SH-SY5Y (cell line): ENCODE data around the gene KRT76.

Experiments
- GATA2 ChIP-seq: IDR thresholded peaks from 2 replicates; pipeline ENCODE4 v1.6.1; 2011; ENCODE audit warnings: mild to moderate bottlenecking, low read depth, low read length
- GATA3 ChIP-seq: IDR thresholded peaks from 2 replicates; pipeline ENCODE4 v1.6.1; 2011; ENCODE audit warnings: low read depth, mild to moderate bottlenecking, low read length, moderate library complexity

The KRT76 gene

DNA sequence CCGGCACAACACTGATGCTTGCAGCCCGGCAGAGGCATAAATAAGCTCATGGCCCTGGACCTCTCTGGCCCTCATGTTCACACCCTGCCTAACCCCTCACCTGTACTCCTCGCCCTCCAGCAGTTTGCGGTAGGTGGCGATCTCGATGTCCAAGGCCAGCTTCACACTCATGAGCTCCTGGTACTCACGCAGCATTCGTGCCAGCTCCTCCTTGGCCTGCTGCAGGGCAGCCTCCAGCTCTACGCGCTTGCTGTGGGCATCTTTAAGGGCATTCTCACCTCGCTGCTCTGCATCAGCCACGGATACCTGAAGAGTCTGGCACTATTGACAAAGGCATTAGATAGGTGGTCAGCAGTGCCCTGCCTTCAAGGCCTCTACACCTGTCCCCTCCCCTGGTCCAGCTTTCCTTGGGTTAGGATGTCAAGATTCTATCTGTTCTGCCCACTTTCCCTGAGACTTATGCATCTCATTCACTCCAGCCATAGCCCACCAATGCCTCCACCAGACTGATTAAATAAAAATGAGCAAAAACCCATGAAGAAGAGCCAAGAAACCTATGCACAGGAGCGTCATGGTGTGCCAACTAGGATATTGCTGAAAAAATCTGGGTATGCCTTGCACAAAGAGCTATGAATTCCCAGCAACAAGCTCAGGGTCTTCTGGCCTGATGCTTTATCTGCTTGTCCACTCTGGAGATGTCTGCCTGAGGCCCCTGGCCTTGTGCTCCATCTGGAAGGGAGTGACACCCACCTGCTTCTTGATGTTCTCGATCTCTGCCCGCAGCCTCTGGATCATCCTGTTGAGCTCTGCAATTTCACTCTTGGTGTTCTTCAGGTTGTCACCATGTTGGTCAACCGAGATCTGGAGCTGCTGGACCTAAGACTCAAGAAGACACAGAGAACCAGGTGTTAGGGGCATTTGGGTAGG, 30.7 kb upstream of the KRT76 start:
- no peak for TF ChIP-seq GATA2
- TF ChIP-seq GATA3, result no peak

DNA sequence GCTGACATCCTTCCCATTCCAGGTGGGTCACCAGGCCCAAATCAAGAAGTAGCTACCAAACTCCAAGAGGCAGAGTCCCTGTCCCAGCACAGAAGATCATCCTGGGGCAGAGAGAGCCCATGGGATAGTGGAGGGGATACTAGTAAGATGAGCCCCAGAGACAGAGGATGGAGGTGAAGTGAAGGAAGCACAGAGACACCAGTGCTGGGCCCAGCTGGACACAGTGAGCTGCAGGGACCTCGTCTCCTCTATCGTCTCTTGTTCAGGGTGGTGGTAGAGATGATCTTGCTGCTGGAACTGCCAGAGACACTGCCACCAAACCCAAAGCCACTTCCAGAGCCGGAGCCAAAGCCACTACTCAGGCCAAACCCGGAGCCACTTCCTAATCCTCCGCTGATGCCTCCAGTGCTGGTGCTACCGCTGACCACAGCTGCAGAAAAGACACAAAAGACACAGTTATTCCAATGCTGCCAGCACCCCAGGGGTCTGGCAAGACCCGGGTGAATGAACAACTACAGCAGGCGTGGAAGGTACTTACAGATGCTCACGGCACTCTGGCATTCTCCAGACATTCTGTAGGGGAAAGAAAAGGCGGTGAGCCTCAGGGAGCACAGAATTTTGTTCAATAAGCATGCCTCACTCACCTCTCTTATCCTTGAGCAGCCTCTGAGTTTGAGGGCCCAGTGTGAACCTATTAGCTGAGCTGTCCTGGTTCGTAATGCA, 29.8 kb upstream of the KRT76 start:
- TF ChIP-seq GATA2 (no peak), GATA3 (no peak)

DNA sequence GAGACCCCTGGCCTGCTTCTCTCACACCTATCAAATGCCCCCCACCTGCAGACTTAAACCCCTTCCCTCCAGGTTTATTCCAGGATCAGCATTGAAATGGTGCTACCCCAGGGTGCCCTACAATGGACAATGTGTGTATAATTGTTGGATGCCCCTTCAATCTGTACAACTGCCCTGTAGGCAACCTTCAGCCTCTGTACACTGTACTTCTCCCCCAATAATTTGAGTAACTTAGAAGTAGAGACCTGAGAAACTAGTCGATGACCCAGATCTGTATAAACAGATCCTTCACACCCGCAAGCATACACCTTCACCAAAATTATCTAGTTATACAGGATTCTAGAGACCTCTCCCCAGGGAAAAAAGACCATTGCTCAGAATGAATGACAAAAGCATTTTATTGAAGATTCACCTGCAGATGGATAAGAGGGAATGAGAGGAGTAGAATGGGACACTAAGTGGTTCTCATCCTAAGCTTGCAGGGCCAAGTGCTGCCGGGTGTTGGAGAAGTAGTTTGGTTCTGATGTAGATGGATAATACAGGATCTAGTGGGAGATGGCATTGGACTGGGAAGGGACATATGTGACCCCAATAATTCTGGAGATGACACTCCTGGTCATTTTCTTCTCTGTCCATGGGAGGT, 29.1 kb upstream of the KRT76 start:
- TF ChIP-seq GATA3 (no peak), GATA2 (no peak)

DNA sequence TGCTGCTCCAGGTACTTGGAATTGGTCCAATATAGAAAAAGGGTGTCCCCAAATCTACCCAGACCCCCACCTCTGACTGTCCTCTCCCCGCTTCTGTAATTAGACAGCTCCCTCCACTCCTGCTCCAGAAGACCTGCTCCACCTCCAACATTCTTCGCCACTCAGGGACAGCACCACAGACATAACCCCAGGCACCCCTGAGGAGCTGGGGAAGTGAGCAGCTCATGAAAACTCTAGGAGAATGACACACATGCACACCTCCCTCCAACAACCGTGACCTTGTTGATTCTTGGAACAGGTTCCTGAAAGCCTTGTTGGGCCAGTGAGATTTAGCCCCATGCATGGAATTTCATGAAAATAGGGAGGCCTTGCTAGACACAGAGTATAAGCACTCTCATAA, 28.6 kb upstream of the KRT76 start:
- TF ChIP-seq GATA3, result no peak
- TF ChIP-seq GATA2, result no peak

DNA sequence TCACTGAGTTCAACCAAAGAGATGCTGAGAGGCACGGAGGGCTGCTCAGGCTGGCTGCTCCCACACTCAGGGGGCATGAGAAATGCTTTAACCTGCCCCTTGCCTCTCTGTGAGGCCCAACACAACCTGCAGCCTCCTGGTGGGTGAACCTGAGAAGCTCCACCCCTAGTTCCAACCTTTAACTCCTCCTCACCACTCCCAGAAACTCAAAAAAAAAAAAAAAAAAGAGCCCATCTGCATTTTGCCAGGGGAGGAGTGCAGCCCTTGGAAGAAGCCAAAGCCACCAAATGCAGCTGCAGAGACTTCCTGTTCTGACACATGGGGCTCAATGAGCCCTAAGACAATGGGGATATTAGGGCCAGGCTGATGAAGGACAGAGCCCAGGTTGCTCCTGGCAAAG, 27.9 kb upstream of the KRT76 start:
- TF ChIP-seq GATA3, result no peak
- TF ChIP-seq GATA2, result no peak

DNA sequence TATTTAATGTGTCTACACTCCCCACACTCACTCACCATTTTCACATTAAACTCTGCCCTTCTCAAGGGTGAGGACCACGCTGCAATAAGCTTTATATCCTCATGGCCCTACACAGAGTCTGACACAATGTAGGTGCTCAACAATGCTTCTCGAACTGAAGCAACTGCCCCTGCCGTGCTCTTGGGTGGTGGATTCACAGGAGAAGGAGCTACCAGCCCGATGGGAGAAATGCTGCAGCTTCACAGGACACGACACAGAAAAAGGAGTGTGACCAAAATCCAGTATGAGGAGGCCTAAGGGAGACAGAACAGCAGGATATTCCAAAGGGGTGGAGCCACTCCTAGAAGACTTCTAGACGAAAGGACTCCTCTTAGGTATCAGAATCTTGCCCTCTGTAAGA, 25.3 kb upstream of the KRT76 start:
- TF ChIP-seq GATA2 (no peak), GATA3 (no peak)

DNA sequence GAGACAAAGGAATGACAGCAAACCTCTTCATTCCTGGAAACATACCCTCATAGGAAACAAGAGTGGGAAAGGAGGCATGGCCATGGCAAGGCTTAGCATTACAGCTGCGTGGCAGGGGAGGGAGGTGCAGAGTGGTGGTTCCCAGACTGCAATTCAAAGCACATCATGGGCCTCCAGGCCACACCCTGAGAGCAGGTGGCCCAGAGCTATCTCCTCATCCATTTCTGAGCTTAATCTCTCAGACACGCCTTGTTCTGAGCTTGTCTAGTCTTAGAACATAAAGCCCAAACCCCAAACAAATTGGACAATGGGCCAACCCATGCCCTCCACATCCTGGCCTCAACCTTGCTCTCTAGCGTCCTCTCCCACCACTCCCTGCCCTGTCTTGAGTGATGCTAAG, 24.6 kb upstream of the KRT76 start:
- TF ChIP-seq GATA2 (no peak), GATA3 (no peak)

DNA sequence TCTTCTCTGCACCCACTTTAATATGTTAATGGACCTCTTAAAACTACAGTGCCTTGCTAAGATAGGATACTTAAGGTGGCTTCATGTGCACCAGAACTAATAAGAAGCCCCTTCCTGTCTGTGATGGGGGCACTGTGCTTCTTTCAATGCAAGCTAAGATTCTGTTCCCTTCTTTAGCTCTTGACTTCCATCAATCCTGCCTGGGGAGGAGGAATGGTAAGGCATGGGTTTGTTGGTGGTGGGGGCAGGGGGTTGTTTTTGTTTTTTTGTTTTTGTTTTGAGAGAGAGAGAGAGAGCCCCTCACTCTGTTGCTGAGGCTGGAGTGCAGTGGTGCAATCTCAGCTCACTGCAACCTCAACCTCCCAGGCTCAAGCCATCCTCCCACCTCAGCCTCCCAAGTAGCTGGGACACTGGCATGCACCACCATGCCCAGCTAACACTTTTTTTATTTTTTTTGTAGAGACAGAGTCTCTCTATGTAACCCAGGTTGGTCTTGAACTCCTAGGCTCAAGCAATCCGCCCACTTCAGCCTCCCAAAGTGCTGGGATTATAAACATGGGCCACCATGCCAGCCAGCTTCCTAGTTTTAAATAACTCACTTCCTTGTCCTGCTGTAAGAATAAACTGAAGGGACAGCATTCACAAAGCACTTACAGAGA, 23.2 kb upstream of the KRT76 start:
- no peak for TF ChIP-seq GATA3
- no peak for TF ChIP-seq GATA2

DNA sequence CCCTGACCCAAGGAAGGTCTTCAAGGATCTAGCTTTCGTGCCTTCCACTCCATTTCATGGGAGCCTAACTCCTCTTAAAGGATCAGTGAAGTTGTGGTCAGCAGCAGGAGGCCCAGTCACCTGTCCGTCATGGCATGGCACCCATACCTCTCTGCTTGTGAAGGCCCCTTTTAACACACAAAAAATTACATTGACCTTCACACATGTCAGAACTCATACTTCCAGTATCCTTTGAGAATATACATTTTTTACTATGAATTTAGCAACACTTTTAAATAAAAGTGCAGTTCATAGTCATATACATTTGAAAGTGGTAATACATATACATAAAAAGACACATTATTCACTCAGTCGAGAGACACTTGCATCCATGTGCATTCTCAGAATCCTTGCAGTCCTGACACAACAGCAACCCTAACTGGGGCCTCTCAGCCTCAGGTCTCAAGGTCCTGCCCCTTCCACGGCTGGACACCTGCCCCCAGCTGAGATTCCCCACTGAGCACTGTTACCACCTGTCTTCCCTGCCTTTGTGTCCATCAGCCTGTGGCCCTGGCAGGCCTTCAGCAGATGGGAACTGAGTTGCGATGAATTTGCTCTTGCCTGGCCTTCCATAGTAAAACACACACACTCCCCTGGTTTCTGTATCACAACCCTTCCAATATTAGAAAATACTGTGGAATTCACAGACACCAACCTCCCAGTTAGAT, 22.5 kb upstream of the KRT76 start:
- no peak for TF ChIP-seq GATA3
- TF ChIP-seq GATA2, result no peak

DNA sequence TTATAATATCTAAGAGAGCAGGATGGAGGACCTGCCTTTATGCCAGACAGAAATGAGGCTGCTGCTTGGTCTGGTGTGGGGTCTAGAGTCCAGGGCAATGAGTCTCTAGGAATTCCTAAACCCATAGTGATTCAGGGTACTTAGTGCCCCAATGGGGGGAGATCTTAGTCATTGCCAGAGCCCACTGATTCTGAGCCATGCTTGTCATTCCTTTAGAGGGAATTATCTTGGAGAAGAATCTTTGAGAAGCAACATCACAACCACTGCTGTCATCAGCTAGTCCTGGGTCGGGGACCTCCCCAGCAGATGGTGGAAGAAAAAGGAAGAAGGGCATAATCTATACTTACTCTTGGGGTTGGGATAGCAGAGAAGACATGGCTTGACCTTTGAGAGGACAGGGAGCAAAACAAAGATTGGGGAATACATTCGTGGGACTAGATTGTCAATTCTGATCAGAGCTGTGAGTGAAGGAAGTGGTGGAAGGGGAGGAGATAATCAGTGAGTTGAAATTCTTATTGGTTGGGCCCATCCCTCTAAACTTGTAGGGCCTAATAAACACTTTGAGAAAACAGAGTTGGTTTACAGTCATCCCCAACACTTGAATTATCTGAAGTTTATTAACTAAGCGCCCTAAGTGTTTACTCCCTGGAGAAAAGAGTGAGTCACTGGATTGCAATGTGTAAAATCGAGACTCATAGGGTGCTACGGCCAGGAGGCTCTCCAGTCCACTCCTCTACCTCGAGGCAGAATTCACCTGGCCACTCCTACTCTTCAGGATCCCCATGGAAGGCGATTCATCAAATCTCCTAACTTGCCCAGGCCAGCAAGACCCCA, 21.7 kb upstream of the KRT76 start:
- TF ChIP-seq GATA2 (no peak), GATA3 (no peak)

DNA sequence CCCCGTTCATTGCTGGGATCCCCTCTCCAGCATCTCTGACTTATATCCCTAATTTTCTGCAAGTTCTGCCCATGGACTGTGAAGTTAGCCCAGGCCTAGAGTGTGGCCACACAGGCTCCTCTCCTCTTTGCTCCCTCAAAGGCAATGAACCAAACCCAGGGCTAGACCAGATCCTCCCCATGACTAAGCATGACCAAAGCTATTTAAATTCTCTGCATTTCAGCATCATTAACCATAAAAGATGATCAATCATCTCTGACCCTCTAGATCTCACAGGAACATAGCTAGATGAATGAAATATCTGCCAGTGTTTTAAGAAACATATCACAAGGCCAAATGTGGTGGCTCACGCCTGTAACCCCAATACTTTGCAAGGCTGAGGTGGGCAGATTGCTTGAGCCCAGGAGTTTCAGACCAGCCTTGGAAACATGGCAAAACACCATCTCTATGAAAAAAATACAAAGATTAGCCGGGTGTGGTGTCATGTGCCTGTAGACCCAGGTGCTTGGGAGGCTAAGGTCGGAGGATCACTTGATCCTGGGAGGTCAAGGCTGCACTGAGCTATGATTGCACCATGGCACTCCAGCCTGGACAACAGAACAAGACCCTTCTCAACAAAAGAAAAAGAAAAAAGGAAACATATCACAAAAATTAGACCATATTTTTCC, 21.0 kb upstream of the KRT76 start:
- TF ChIP-seq GATA2 (no peak), GATA3 (no peak)

DNA sequence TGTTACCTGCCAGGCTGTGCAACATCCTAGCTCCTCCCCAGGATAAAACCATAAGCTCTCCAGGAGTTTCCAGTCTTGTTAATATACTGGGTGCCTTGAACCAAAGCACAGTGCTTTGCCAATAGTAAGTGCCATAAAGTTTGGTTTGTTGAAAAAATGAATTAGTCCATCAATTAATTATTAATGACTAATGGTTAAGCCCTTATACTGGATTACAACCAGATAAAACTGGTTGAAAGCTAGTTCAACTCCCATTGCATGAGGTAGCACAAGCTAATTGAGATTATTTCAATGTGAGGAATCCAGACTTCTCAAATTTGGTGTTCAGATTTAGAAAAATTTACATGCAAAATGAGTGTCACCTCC, 20.4 kb upstream of the KRT76 start:
- no peak for TF ChIP-seq GATA3
- TF ChIP-seq GATA2, result no peak

DNA sequence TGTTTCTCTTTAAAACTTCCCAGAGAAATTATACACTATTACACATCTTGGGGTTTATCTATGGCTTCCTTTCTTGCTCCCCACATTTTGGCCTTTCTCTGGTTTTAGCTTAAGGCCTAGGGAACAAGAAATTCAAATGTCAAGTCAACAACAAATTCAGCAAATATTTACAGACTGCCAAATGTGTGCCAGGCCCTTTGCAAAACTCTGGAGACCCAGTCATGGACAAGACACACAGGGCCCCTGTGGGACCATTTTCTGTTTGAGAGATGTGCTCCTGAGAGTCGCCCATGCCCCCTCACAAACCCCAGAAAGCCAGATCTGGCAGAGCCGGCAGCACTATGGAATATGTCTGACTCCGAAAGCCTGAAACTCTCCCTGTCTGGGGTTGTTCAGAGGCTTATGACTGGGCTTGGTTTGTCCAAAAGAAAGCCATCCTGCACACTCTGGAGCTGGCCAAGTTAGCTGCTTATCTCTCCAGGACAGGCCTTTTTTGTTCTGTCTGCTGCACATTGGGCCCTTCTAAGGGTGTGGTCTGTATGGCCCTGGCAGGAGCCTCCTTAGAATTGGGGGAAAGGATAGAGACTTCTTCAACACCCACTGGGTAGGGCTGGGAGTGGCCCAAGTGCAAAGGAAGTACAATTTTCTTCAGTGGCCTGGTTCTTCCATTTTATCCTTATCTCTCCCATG, 19.8 kb upstream of the KRT76 start:
- no peak for TF ChIP-seq GATA2
- TF ChIP-seq GATA3, result no peak
